Spleen (tissue), 11 donors: Measurements from ENCODE around the gene OXCT2. TPM values are rescaled to one million over a fixed set of nuclear protein-coding genes. Genes with fewer than 3 reads are reported as not detected.
A peak's percentile ranks its signal among the peaks of the same experiment; 100 is the strongest.

Experiments
- DNase-seq: peaks from one replicate; pipeline ENCODE4 v3.0.0-alpha.2; 2020
- H3K27ac ChIP-seq, 8 donors: fragments of 200-600 bp; sonication (generic) in 7 of 8; 1 replicate in 4 of 8; 2 replicates in 4 of 8; pipeline versions ENCODE4 v1.5.0 to v1.8.0; 2016 to 2021; ENCODE audit warnings: inconsistent platforms in 4 of 8, mild to moderate bottlenecking in 4 of 8, moderate library complexity in 1 of 8
- H3K27me3 ChIP-seq, 7 donors: fragments of 200-600 bp; sonication (generic) in 6 of 7; replicated peaks in 1 of 7; 1 replicate in 4 of 7; 2 replicates in 3 of 7; pipeline versions ENCODE4 v1.5.0 to v1.8.0; 2016 to 2021; ENCODE audit warnings: inconsistent platforms in 3 of 7, mild to moderate bottlenecking in 1 of 7
- H3K36me3 ChIP-seq, 6 donors: fragments of 200-600 bp; sonication (generic) in 5 of 6; 1 replicate in 4 of 6; 2 replicates in 2 of 6; pipeline versions ENCODE4 v1.5.0 to v1.8.0; 2016 to 2021; ENCODE audit warnings: inconsistent platforms in 2 of 6
- H3K4me1 ChIP-seq, 6 donors: fragments of 200-600 bp; sonication (generic) in 5 of 6; 1 replicate in 3 of 6; 2 replicates in 3 of 6; pipeline versions ENCODE4 v1.5.0 to v1.8.0; 2016 to 2021; ENCODE audit warnings: inconsistent platforms in 3 of 6
- H3K4me3 ChIP-seq, 8 donors: fragments of 200-600 bp; sonication (generic) in 7 of 8; 1 replicate in 4 of 8; 2 replicates in 4 of 8; pipeline versions ENCODE4 v1.5.0 to v1.8.0; 2016 to 2021; ENCODE audit warnings: inconsistent platforms in 4 of 8, mild to moderate bottlenecking in 4 of 8, moderate library complexity in 2 of 8
- H3K9me3 ChIP-seq, 8 donors: fragments of 200-600 bp; sonication (generic) in 7 of 8; 1 replicate in 4 of 8; 2 replicates in 4 of 8; pipeline versions ENCODE4 v1.5.0 to v1.8.0; 2016 to 2021; ENCODE audit warnings: inconsistent platforms in 4 of 8
- CTCF ChIP-seq, 11 experiments: fragments of 200-600 bp in 7 of 11; fragments of 450-650 bp in 4 of 11; sonication (generic) in 4 of 11; IDR thresholded peaks in 8 of 11; conservative IDR thresholded peaks in 3 of 11; 1 replicate in 7 of 11; 2 replicates in 4 of 11; pipeline versions ENCODE4 v1.4.0 to v1.8.0; 2016 to 2021; ENCODE audit warnings: antibody characterized with exemption in 11 of 11, inconsistent platforms in 4 of 11, mild to moderate bottlenecking in 1 of 11
- POLR2A ChIP-seq, 3 donors: fragments of 450-650 bp; IDR thresholded peaks; one replicate each; pipeline ENCODE4 v1.5.1; 2017; ENCODE audit warnings: antibody characterized with exemption in 3 of 3, mild to moderate bottlenecking in 1 of 3
- POLR2AphosphoS5 ChIP-seq, 3 donors: sonication (generic); formaldehyde crosslinking; IDR thresholded peaks; one replicate each; pipeline ENCODE4 v1.5.1; 2017; ENCODE audit warnings: antibody characterized with exemption in 3 of 3
- WGBS, 5 donors: extraction: QIAGEN DNeasy Blood & Tissue Kit in 3 of 5; methylation state at CpG; one replicate each; pipeline versions ENCODE4 v1.1.5 to v1.1.7; 2013 to 2018; 5-methylcytosine and 5-hydroxymethylcytosine counted together
- intact Hi-C: fragments of 100-400 bp; cut with DNase I; formaldehyde crosslinking; loops from one replicate; pipeline ENCODE4 v1.15.0; 2023; ENCODE audit warnings: low total_unique reads
- polyA plus RNA-seq, 3 donors: library from polyadenylated mRNA; stranded (reverse); fragments of 200-250 nt; gene quantifications; one replicate each; pipeline ENCODE4 v1.2.1, GENCODE V29; 2013
- total RNA-seq, 7 donors: library from RNA; depleted of rRNA in 3 of 7; stranded (reverse); fragments of >200 nt in 3 of 7; fragmentation: NEBNext Ultra II Directional in 4 of 7; extraction: Animal tissue kit (Norgen Biotek cat#: 25700) in 4 of 7; gene quantifications; one replicate each; pipeline versions ENCODE4 v1.1.0 to v1.2.1, GENCODE V29; 2016 to 2021
- donor health status: healthy with polysubstance abuse.
- donor health status: DM: no; HTN: no; CAD: no; lungs with moderate emphysema.
- donor health status: DM: no; HTN: no; CAD: no.
- donor health status: Bipolar disorder and iron deficiency.
- donor health status: healthy.
- donor health status: DM: no; HTN: no; CAD: no.
- donor health status: DM: yes; HTN: yes; CAD: no.

The OXCT2 gene
- total and polyA plus RNA-seq, 10 donors, result 0.35 to 3.8 (median 1.2) TPM

- Histone ChIP-seq H3K27ac (no peak overlapping the region), H3K4me3 (no peak overlapping the region), H3K4me1 (no peaks in the 10 kb centered on the region), H3K36me3 (peaks cover 7 to 100% (median 99%) of the 10 kb centered on the region in 6 donors), H3K27me3 (no peaks in the 10 kb centered on the region), H3K9me3 (no peaks in the 10 kb centered on the region)
- intact Hi-C loops, result no loop called here
- no peak for DNase-seq
- WGBS, 5 donors, result 96 to 97% (median 97%) methylated on average over 7 of the region's 7 CpGs
- TF ChIP-seq POLR2A (IDR thresholded peaks at IDR 0.05), result no peak
- TF ChIP-seq CTCF (IDR thresholded peaks at IDR 0.05 in 8 of 11, conservative IDR thresholded peaks at IDR 0.05 in 3 of 11), result no peak
- no peak for TF ChIP-seq POLR2AphosphoS5 (IDR thresholded peaks at IDR 0.05)
Measured at GRCh38 chr1:39751595-39751994, 19.6 kb downstream of the OXCT2 start.

- Histone ChIP-seq H3K9me3 (no peaks in the 10 kb centered on the region), H3K4me3 (no peak overlapping the region), H3K27ac (no peak overlapping the region), H3K27me3 (no peaks in the 10 kb centered on the region), H3K4me1 (peaks cover 0 to 17% (median 7%) of the 10 kb centered on the region in 6 donors), H3K36me3 (peaks cover 9 to 100% (median 92%) of the 10 kb centered on the region in 6 donors)
- intact Hi-C loops, result no loop called here
- TF ChIP-seq POLR2A (IDR thresholded peaks at IDR 0.05) (no peak), POLR2AphosphoS5 (IDR thresholded peaks at IDR 0.05) (peak in 1 of 3 donors; percentile 26), CTCF (IDR thresholded peaks at IDR 0.05 in 8 of 11, conservative IDR thresholded peaks at IDR 0.05 in 3 of 11) (no peak)
- WGBS, 5 donors, result 91 to 97% (median 94%) methylated on average over 10 to 16 of the region's 16 CpGs
- DNase-seq, result no peak
Measured at GRCh38 chr1:39745016-39745670, 26.0 kb downstream of the OXCT2 start.

- peak; percentile 97 for DNase-seq
- Histone ChIP-seq H3K4me3 (peak within 1 kb of the TSS; percentile 65 to 95 (median 76)), H3K27me3 (peaks cover 0 to 28% (median 7%) of the 10 kb centered on the region in 7 donors), H3K27ac (peak within 1 kb of the TSS; percentile 69 to 89 (median 80)), H3K36me3 (peaks cover 0 to 40% (median 30%) of the 10 kb centered on the region in 6 donors), H3K9me3 (no peaks in the 10 kb centered on the region), H3K4me1 (peaks cover 6 to 47% (median 25%) of the 10 kb centered on the region in 6 donors)
- WGBS, 5 donors, result 0 to 1% (median 1%) methylated on average over 32 to 52 of the region's 52 CpGs
- peak in 1 of 3 donors; percentile 61 for TF ChIP-seq POLR2A (IDR thresholded peaks at IDR 0.05)
- peak; percentile 87 to 93 (median 92) for TF ChIP-seq POLR2AphosphoS5 (IDR thresholded peaks at IDR 0.05)
- no peak for TF ChIP-seq CTCF (IDR thresholded peaks at IDR 0.05 in 8 of 11, conservative IDR thresholded peaks at IDR 0.05 in 3 of 11)
- intact Hi-C loops, result no loop called here
Measured at GRCh38 chr1:39738622-39739366, 32.4 kb downstream of the OXCT2 start, which contains the start of gene PPIE. TSS of gene PPIE (plus strand) at chr1:39738882. CDS start at chr1:39738901, 19 bp downstream.
